H1 (cell line): ENCODE results near the gene CYP1A2. TPM values are rescaled to one million over a fixed set of nuclear protein-coding genes. Genes with fewer than 3 reads are reported as not detected.
A peak's percentile ranks its signal among the peaks of the same experiment; 100 is the strongest.

ENCODE experiments used
- CTCF ChIA-PET: fragments of 300-600 bp; sonication (Branson Sonifier 250); formaldehyde crosslinking; loops from one replicate; lab custom pipeline; 2021; ENCODE audit not compliant: partially characterized antibody; lab: Charles Lee
- POLR2A ChIA-PET: fragments of 300-600 bp; sonication (Branson Sonifier 250); formaldehyde crosslinking; loops from one replicate; lab custom pipeline; 2021; ENCODE audit warnings: inconsistent platforms; ENCODE audit not compliant: partially characterized antibody; lab: Charles Lee
- DNase-seq, 2 experiments: peaks; one replicate each; pipeline versions ENCODE4 v3.0.0 to v3.0.0-alpha.2; 2010 to 2022; ENCODE audit warnings: low spot score in 2 of 2, low read depth in 1 of 2, mixed read lengths in 1 of 2
- FAIRE-seq: peaks from 2 replicates; lab custom pipeline; 2011; peaks lifted over from hg19 to GRCh38; lab: Jason Lieb, UNC
- H2AFZ ChIP-seq: 2 replicates; pipeline ENCODE4 v1.8.1; 2012; ENCODE audit warnings: low read length, inconsistent platforms
- H2AK5ac ChIP-seq: 2 replicates; pipeline ENCODE4 v1.6.1; 2013; ENCODE audit warnings: low read depth, low read length
- H2BK120ac ChIP-seq: replicated peaks from 2 replicates; pipeline ENCODE3; 2013; ENCODE audit warnings: low read depth, low read length, inconsistent platforms
- H2BK12ac ChIP-seq: 2 replicates; pipeline ENCODE4 v1.6.1; 2013; ENCODE audit warnings: low read depth, low read length
- H2BK15ac ChIP-seq: 2 replicates; pipeline ENCODE4 v1.6.1; 2013; ENCODE audit warnings: low read length
- H2BK20ac ChIP-seq: 2 replicates; pipeline ENCODE4 v1.6.1; 2013; ENCODE audit warnings: low read length
- H2BK5ac ChIP-seq: 2 replicates; pipeline ENCODE4 v1.6.1; 2013; ENCODE audit warnings: low read depth, low read length
- H3K14ac ChIP-seq: 2 replicates; pipeline ENCODE4 v1.6.1; 2013; ENCODE audit warnings: inconsistent platforms; ENCODE audit not compliant: insufficient read length
- H3K18ac ChIP-seq: 2 replicates; pipeline ENCODE4 v1.6.1; 2013; ENCODE audit warnings: low read length; ENCODE audit errors: extremely low read depth
- H3K23ac ChIP-seq: 2 replicates; pipeline ENCODE4 v1.6.1; 2013; ENCODE audit warnings: inconsistent platforms; ENCODE audit not compliant: insufficient read length
- H3K23me2 ChIP-seq: 2 replicates; pipeline ENCODE4 v1.6.1; 2013; ENCODE audit warnings: low read depth, low read length
- H3K27ac ChIP-seq: 2 replicates; pipeline ENCODE4 v1.6.1; 2011; ENCODE audit warnings: low read depth, low read length, inconsistent platforms
- H3K27me3 ChIP-seq, 4 experiments: replicated peaks in 1 of 4; 1 replicate in 1 of 4; 2 replicates in 3 of 4; pipeline versions ENCODE4 v1.6.1 to v1.8.1; 2011 to 2013; ENCODE audit warnings: low read length in 3 of 4, mild to moderate bottlenecking in 3 of 4, inconsistent platforms in 2 of 4, mixed read lengths in 2 of 4, moderate library complexity in 1 of 4; ENCODE audit not compliant: control insufficient read depth in 3 of 4, insufficient read depth in 3 of 4; ENCODE audit errors: extremely low read depth in 1 of 4
- H3K36me3 ChIP-seq, 4 experiments: 2 replicates each; pipeline versions ENCODE4 v1.6.1 to v1.8.1; 2011 to 2013; ENCODE audit warnings: mild to moderate bottlenecking in 4 of 4, low read length in 3 of 4, moderate library complexity in 2 of 4, control low read depth in 1 of 4, inconsistent platforms in 1 of 4; ENCODE audit not compliant: insufficient read depth in 4 of 4, control insufficient read depth in 2 of 4
- H3K4ac ChIP-seq: replicated peaks from 2 replicates; pipeline ENCODE3; 2013; ENCODE audit warnings: low read length, low read depth, mixed read lengths, inconsistent platforms; ENCODE audit not compliant: insufficient read length
- H3K4me1 ChIP-seq, 4 experiments: replicated peaks in 1 of 4; 1 replicate in 1 of 4; 2 replicates in 3 of 4; pipeline versions ENCODE4 v1.6.1 to v1.8.1; 2011 to 2013; ENCODE audit warnings: low read length in 3 of 4, inconsistent platforms in 2 of 4, mixed read lengths in 1 of 4; ENCODE audit not compliant: insufficient read depth in 4 of 4, control insufficient read depth in 3 of 4
- H3K4me2 ChIP-seq, 2 experiments: 2 replicates each; pipeline versions ENCODE4 v1.6.1 to v1.8.1; 2011 to 2013; ENCODE audit warnings: low read depth in 2 of 2, low read length in 2 of 2, control low read depth in 1 of 2, inconsistent platforms in 1 of 2, mild to moderate bottlenecking in 1 of 2; ENCODE audit not compliant: insufficient read depth in 1 of 2
- H3K4me3 ChIP-seq, 4 experiments: fragments of 200-600, 300-600 bp in 1 of 4; sonication (generic), shearing (Covaris generic), sonication (Bioruptor Twin) in 1 of 4; 2 replicates each; pipeline versions ENCODE4 v1.5.1 to v1.8.1; 2011 to 2016; ENCODE audit warnings: low read length in 4 of 4, low read depth in 3 of 4, control low read depth in 2 of 4, inconsistent platforms in 2 of 4, mild to moderate bottlenecking in 2 of 4, mixed read lengths in 1 of 4, moderate library complexity in 1 of 4; ENCODE audit not compliant: insufficient read depth in 2 of 4; ENCODE audit errors: extremely low read depth in 1 of 4
- H3K56ac ChIP-seq: replicated peaks from 2 replicates; pipeline ENCODE3; 2013; ENCODE audit warnings: low read depth, mild to moderate bottlenecking, mixed read lengths, low read length, inconsistent platforms; ENCODE audit not compliant: insufficient read length
- H3K79me1 ChIP-seq: 2 replicates; pipeline ENCODE4 v1.6.1; 2013; ENCODE audit warnings: low read depth, low read length, control low read depth
- H3K79me2 ChIP-seq, 2 experiments: 2 replicates each; pipeline versions ENCODE4 v1.6.1 to v1.8.1; 2012 to 2013; ENCODE audit warnings: low read length in 2 of 2, mild to moderate bottlenecking in 2 of 2, inconsistent platforms in 1 of 2; ENCODE audit not compliant: insufficient read depth in 2 of 2, control insufficient read depth in 1 of 2
- H3K9ac ChIP-seq, 4 experiments: replicated peaks in 1 of 4; 1 replicate in 1 of 4; 2 replicates in 3 of 4; pipeline versions ENCODE4 v1.6.1 to v1.8.1; 2011 to 2013; ENCODE audit warnings: low read depth in 3 of 4, low read length in 3 of 4, control low read depth in 2 of 4, mild to moderate bottlenecking in 2 of 4, moderate library complexity in 2 of 4, inconsistent platforms in 1 of 4; ENCODE audit errors: extremely low read depth in 1 of 4
- H3K9me3 ChIP-seq, 2 experiments: 2 replicates each; pipeline versions ENCODE4 v1.6.1 to v1.8.1; 2012 to 2013; ENCODE audit warnings: mild to moderate bottlenecking in 2 of 2, moderate library complexity in 2 of 2, control low read depth in 1 of 2, inconsistent platforms in 1 of 2, low read depth in 1 of 2, low read length in 1 of 2, mixed read lengths in 1 of 2; ENCODE audit not compliant: insufficient read depth in 2 of 2
- H4K20me1 ChIP-seq, 2 experiments: replicated peaks in 1 of 2; 2 replicates each; pipeline versions ENCODE3 to v1.8.1; 2011 to 2013; ENCODE audit warnings: inconsistent platforms in 2 of 2, low read length in 2 of 2, mild to moderate bottlenecking in 1 of 2; ENCODE audit not compliant: insufficient read depth in 2 of 2, control insufficient read depth in 1 of 2
- H4K5ac ChIP-seq: 2 replicates; pipeline ENCODE4 v1.6.1; 2013; ENCODE audit warnings: low read length, low read depth, mixed read lengths, inconsistent platforms; ENCODE audit not compliant: insufficient read length
- H4K8ac ChIP-seq: 2 replicates; pipeline ENCODE4 v1.8.0; 2013; ENCODE audit warnings: mild to moderate bottlenecking, moderate library complexity, low read length, inconsistent platforms; ENCODE audit not compliant: insufficient read depth; ENCODE audit errors: extremely low read depth
- H4K91ac ChIP-seq: replicated peaks from 2 replicates; pipeline ENCODE3; 2013; ENCODE audit warnings: low read length, mixed read lengths, inconsistent platforms; ENCODE audit not compliant: insufficient read length
- FOSL1 ChIP-seq: IDR thresholded peaks from 2 replicates; pipeline ENCODE4 v1.6.1; 2011; ENCODE audit warnings: mild to moderate bottlenecking, low read depth, low read length, moderate library complexity; ENCODE audit not compliant: insufficient read depth
- HDAC2 ChIP-seq, 2 experiments: fragments of 300-600 bp in 1 of 2; sonication (generic) in 1 of 2; IDR thresholded peaks; 2 replicates each; pipeline ENCODE4 v1.6.1; 2011 to 2012; ENCODE audit warnings: low read depth in 2 of 2, low read length in 2 of 2, mild to moderate bottlenecking in 2 of 2, moderate library complexity in 2 of 2, borderline replicate concordance in 1 of 2, inconsistent platforms in 1 of 2
- HDAC6 ChIP-seq: IDR thresholded peaks from one replicate; pipeline ENCODE4 v1.7.1; 2012; ENCODE audit warnings: low read depth, mild to moderate bottlenecking, inconsistent platforms, low read length, moderate library complexity
- MAFK ChIP-seq: IDR thresholded peaks from 2 replicates; pipeline ENCODE4 v1.6.1; 2012; ENCODE audit warnings: low read depth, mild to moderate bottlenecking, improper control_type of control experiment, low read length
- RBBP5 ChIP-seq: IDR thresholded peaks from 2 replicates; pipeline ENCODE4 v1.7.1; 2012; ENCODE audit warnings: low read depth, mild to moderate bottlenecking, inconsistent platforms, low read length, moderate library complexity, borderline replicate concordance
- RNF2 ChIP-seq: fragments of 200-900, 300-1000 bp; sonication (generic); IDR thresholded peaks from 2 replicates; pipeline ENCODE4 v1.7.1; 2016; ENCODE audit warnings: borderline replicate concordance, low read depth, mild to moderate bottlenecking, antibody characterized with exemption, low read length; ENCODE audit not compliant: poor library complexity, severe bottlenecking; ENCODE audit errors: missing control alignments
- SIX5 ChIP-seq: IDR thresholded peaks from 2 replicates; pipeline ENCODE4 v1.6.1; 2011; ENCODE audit warnings: mild to moderate bottlenecking, low read depth, low read length
- SP4 ChIP-seq: IDR thresholded peaks from 2 replicates; pipeline ENCODE4 v1.6.1; 2012; ENCODE audit warnings: low read length, inconsistent platforms
- SUZ12 ChIP-seq: fragments of 200-600 bp; sonication (generic); IDR thresholded peaks from 2 replicates; pipeline ENCODE4 v1.6.1; 2012; ENCODE audit warnings: mild to moderate bottlenecking, inconsistent platforms, low read length, moderate library complexity, mixed read lengths
- WGBS, 2 experiments: shearing (Covaris generic) in 1 of 2; methylation state at CpG; one replicate each; pipeline versions ENCODE4 v1.1.6 to v1.1.7; 2013 to 2015; ENCODE audit warnings: low lambda C conversion rate in 2 of 2, mixed read lengths in 2 of 2, inconsistent platforms in 1 of 2, low coverage in 1 of 2, missing lambda C conversion rate in 1 of 2; ENCODE audit not compliant: insufficient replicate concordance in 2 of 2, insufficient coverage in 1 of 2, insufficient read length in 1 of 2; ENCODE audit errors: extremely low coverage in 1 of 2, missing lambda C conversion rate in 1 of 2; 5-methylcytosine and 5-hydroxymethylcytosine counted together
- polyA plus RNA-seq, 7 experiments: library from polyadenylated mRNA; depleted of rRNA in 3 of 7; stranded (reverse) in 5 of 7; unstranded in 2 of 7; fragments of >200 nt in 5 of 7; fragments of 200-250 nt in 2 of 7; gene quantifications; 1 replicate in 5 of 7; 2 replicates in 1 of 7; 4 replicates in 1 of 7; pipeline versions ENCODE4 v1.2.1 to v1.2.3, GENCODE V29; 2011 to 2013; ENCODE audit warnings: missing spikeins in 2 of 7, mixed read lengths in 2 of 7
- total RNA-seq: library from RNA; stranded (reverse); fragmentation: NEBNext Ultra II Directional; extraction: Animal tissue kit (Norgen Biotek cat#: 25700); gene quantifications from 2 replicates; pipeline ENCODE4 v1.2.1, GENCODE V29; 2021

Gene CYP1A2
- total and polyA plus RNA-seq, 2 of the 8 experiments (the other 6 are each of a cell fraction or from before 2014, with no cell fraction given) = not detected

- H3K4me3 ChIP-seq = peak overlapping the region; percentile 38 to 77 (median 69)
- peak overlapping the region; percentile 50 for H3K56ac ChIP-seq
- no peaks in the 10 kb centered on the region for H3K79me1 ChIP-seq
- peak overlapping the region; percentile 72; the same call in 1 of the 2 replicates for H2BK12ac ChIP-seq
- no peaks in the 10 kb centered on the region for H3K36me3 ChIP-seq
- H3K18ac ChIP-seq = peak overlapping the region; percentile 13; the same call in 1 of the 2 replicates
- peak overlapping the region in 2 of 4 experiments; percentile 8 to 14; a peak in 1 of 7 replicates for H3K9ac ChIP-seq
- H2BK5ac ChIP-seq = 0 out of 2 replicates have a peak overlapping the region, but pooled peaks have one; percentile 35
- H4K91ac ChIP-seq = no peak overlapping the region
- ChIA-PET POLR2A (interaction anchor here (0.6 to 5.5 kb wide), 19 partner anchors 10 to 157 kb away, joined by 3 to 46 read pairs (median 3); partner anchors contain the start of genes CYP1A2 and EDC3), CTCF (interaction anchor here (0.7 to 4.3 kb wide), 17 partner anchors 8 to 228 kb away, joined by 3 to 39 read pairs (median 4); partner anchors contain the start of genes CYP1A2 and EDC3)
- H3K9me3 ChIP-seq = no peaks in the 10 kb centered on the region; a peak in 1 of 4 replicates
- no peak overlapping the region for H3K27ac ChIP-seq
- H3K4me2 ChIP-seq = peak overlapping the region; percentile 81 to 82
- H2BK120ac ChIP-seq = no peak overlapping the region
- H3K23me2 ChIP-seq = peaks cover 11% of the 10 kb centered on the region; the same call in 1 of the 2 replicates
- no peak overlapping the region for H2AK5ac ChIP-seq
- no peak overlapping the region for H4K5ac ChIP-seq
- DNase-seq (peak in 1 of 2 experiments; percentile 81), FAIRE-seq (no peak)
- H3K23ac ChIP-seq = no peak overlapping the region
- peak overlapping the region; percentile 92; the same call in 1 of the 2 replicates for H2BK15ac ChIP-seq
- WGBS, 2 experiments = 4% methylated on average over 64 of the region's 86 CpGs; no CpG with 5 or more reads in 1 of the 2 experiments
- H4K8ac ChIP-seq = peak overlapping the region; percentile 68; the same call in 1 of the 2 replicates
- no peak overlapping the region for H3K4ac ChIP-seq
- H2AFZ ChIP-seq = peak overlapping the region; percentile 81
- peak overlapping the region; percentile 55; the same call in 1 of the 2 replicates for H2BK20ac ChIP-seq
- no peak overlapping the region for H3K14ac ChIP-seq
- H3K4me1 ChIP-seq = peaks cover 0 to 5% (median 0%) of the 10 kb centered on the region in 4 experiments; a peak in 3 of 7 replicates
- peaks cover 11 to 31% (median 26%) of the 10 kb centered on the region in 4 experiments for H3K27me3 ChIP-seq
- H3K79me2 ChIP-seq = no peaks in the 10 kb centered on the region
- no peaks in the 10 kb centered on the region for H4K20me1 ChIP-seq
- TF ChIP-seq RNF2 (no peak), HDAC6 (no peak), SUZ12 (peak; percentile 28; the same call in 1 of the 2 replicates), HDAC2 (IDR thresholded peaks at IDR 0.05; ENCODE audit: borderline replicate concordance in 1 of 2, low read depth in 2 of 2, low read length in 2 of 2) (no peak), SP4 (no peak), FOSL1 (no peak), RBBP5 (peak; percentile 49; the same call in 1 of the 2 replicates), MAFK (no peak), SIX5 (no peak)
Observed at GRCh38 chr15:74725845-74726773, 22.5 kb upstream of the CYP1A2 start.
